ENCODE data around the gene TRIM32. TPM values are rescaled to one million over a fixed set of nuclear protein-coding genes. Genes with fewer than 3 reads are reported as not detected.
A peak's percentile ranks its signal among the peaks of the same experiment; 100 is the strongest.

TRIM32 gene
- total RNA-seq, 4 donors from 2014 or later, result 12.6 to 25.8 (median 24.3) TPM

DNA sequence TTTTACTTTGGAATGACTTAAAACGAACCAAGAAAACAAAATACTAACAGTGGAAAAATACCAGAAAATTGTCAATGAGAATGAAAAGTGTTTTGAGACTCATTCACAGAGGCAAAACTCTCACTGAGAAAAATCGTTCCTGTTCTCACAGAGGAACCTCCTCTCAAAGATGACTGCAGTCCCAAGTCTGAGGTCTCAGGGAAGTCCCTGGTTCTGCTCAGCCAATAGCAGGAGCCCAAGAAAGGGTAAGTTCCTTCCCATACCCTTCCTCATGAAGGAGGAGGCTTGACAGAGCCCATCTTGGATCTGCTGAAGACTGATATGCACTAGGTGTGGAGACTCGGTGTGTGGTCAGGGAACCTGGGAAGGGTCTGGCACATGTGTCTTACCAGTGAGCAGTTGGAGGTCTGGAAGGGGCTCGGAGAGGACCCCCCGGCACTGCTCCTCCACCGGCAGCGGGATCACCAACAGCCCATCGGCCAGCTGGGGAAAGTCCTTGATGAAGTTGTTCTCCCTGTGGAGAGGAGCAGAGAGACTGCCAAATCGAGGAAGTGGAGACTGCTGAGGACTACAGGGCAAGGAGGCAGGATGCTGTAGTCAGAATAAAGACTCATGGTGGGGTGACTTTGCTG is 46.0 kb downstream of the TRIM32 start:
- intact Hi-C loops (cut with DNase I; ENCODE audit: low total_unique reads), result no loop called here
- Histone ChIP-seq H3K4me3 (no peak overlapping the region), H3K9me3 (no peaks in the 10 kb centered on the region), H3K27ac (no peak overlapping the region), H3K36me3 (no peaks in the 10 kb centered on the region), H3K4me1 (no peaks in the 10 kb centered on the region), H3K27me3 (no peaks in the 10 kb centered on the region)
- ATAC-seq, result no peak
- no peak for DNase-seq
- TF ChIP-seq POLR2A (IDR thresholded peaks at IDR 0.05), result no peak
- TF ChIP-seq, protein P1, sequence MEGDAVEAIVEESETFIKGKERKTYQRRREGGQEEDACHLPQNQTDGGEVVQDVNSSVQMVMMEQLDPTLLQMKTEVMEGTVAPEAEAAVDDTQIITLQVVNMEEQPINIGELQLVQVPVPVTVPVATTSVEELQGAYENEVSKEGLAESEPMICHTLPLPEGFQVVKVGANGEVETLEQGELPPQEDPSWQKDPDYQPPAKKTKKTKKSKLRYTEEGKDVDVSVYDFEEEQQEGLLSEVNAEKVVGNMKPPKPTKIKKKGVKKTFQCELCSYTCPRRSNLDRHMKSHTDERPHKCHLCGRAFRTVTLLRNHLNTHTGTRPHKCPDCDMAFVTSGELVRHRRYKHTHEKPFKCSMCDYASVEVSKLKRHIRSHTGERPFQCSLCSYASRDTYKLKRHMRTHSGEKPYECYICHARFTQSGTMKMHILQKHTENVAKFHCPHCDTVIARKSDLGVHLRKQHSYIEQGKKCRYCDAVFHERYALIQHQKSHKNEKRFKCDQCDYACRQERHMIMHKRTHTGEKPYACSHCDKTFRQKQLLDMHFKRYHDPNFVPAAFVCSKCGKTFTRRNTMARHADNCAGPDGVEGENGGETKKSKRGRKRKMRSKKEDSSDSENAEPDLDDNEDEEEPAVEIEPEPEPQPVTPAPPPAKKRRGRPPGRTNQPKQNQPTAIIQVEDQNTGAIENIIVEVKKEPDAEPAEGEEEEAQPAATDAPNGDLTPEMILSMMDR (IDR thresholded peaks at IDR 0.05 in 4 of 5, conservative IDR thresholded peaks at IDR 0.05 in 1 of 5), result no peak
- in situ Hi-C loops (cut with MboI; ENCODE audit: low sequenced_read_pairs in 4 of 4), result loop anchor here in 1 of 4 donors (10.0 kb wide), 1 partner anchor 122 kb away; no protein-coding TSS in a partner anchor

DNA sequence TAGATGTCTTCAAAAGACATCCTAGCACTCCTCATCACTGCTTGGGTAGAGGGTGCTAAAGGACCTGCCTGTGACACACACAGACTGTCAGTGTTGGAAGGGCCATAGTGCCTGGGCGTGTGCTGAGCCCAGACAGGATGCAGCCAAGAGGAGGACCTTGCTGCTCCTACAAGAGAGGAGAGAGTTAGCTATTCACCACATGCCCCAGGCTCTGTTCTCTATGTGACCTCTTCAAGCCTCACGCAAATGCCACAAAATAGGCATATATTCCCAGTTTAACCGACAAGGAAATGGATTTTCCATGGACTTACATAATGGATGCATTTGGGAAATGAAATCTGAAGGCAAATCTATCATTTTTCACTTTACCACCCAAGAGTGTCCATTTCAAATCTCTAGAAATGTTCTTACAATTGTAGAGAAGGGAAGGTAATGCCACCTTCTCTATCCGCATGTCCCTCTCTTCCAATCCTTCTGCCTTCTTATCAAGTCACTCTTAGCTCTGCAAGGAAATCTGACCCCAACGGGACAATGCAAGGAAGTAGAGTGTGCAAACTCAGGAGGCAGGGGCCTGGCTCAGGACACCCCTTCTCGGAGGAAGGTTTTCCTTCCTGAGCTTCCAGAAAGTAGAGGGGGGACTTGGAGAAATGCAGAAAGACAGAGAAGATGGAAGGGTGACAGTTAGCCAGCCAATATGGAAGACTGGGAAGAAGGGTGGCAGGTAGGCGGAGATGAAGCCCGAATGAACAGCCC is 49.5 kb downstream of the TRIM32 start:
- Histone ChIP-seq H3K36me3 (no peaks in the 10 kb centered on the region), H3K27me3 (no peaks in the 10 kb centered on the region), H3K4me1 (no peaks in the 10 kb centered on the region), H3K9me3 (no peaks in the 10 kb centered on the region), H3K4me3 (peak overlapping the region in 2 of 4 donors; percentile 7 to 28), H3K27ac (no peak overlapping the region)
- intact Hi-C loops (cut with DNase I; ENCODE audit: low total_unique reads), result no loop called here
- in situ Hi-C loops (cut with MboI; ENCODE audit: low sequenced_read_pairs in 4 of 4), result loop anchor here in 2 of 4 donors (5.0 to 10.0 kb wide), 2 partner anchors 118 to 121 kb away; no protein-coding TSS in a partner anchor
- TF ChIP-seq, protein P1 (IDR thresholded peaks at IDR 0.05 in 4 of 5, conservative IDR thresholded peaks at IDR 0.05 in 1 of 5), result no peak
- TF ChIP-seq POLR2A (IDR thresholded peaks at IDR 0.05), result no peak
- ATAC-seq (no peak), DNase-seq (no peak)

DNA sequence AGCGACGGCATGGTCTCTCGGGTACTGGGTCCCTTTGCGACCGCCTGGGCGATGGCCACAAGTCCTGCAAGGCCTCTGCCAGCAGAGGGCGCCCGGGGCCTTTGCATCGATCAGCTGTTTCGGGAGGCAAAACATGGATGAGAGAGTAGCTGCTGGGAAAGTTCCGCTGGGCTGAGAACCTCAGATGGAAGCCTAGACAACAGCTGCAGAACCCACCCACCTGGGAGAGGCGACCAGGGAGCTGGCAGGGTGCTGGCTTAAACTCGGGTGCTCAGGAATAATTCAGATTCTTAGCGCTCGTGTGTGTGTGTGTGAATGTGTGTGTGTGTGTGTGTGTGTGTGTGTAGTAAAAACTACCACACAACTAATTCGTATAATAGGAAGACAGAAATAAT is 50.0 kb downstream of the TRIM32 start:
- TF ChIP-seq, protein P1 (IDR thresholded peaks at IDR 0.05 in 4 of 5, conservative IDR thresholded peaks at IDR 0.05 in 1 of 5), result peak; percentile 64 to 88 (median 71)
- TF ChIP-seq POLR2A (IDR thresholded peaks at IDR 0.05), result no peak
- H3K27ac ChIP-seq, result no peak overlapping the region
- H3K36me3 ChIP-seq, result no peaks in the 10 kb centered on the region
- H3K4me3 ChIP-seq, result peak overlapping the region in 3 of 4 donors; percentile 7 to 37 (median 28)
- H3K27me3 ChIP-seq, result no peaks in the 10 kb centered on the region
- no peaks in the 10 kb centered on the region for H3K4me1 ChIP-seq
- intact Hi-C loops (cut with DNase I; ENCODE audit: low total_unique reads) (no loop called here), in situ Hi-C loops (cut with MboI; ENCODE audit: low sequenced_read_pairs in 4 of 4) (loop anchor here in 2 of 4 donors (5.0 to 10.0 kb wide), 2 partner anchors 118 to 120 kb away; no protein-coding TSS in a partner anchor)
- ATAC-seq (peak; percentile 30 to 69), DNase-seq (peak; percentile 36 to 55)
- no peaks in the 10 kb centered on the region for H3K9me3 ChIP-seq

DNA sequence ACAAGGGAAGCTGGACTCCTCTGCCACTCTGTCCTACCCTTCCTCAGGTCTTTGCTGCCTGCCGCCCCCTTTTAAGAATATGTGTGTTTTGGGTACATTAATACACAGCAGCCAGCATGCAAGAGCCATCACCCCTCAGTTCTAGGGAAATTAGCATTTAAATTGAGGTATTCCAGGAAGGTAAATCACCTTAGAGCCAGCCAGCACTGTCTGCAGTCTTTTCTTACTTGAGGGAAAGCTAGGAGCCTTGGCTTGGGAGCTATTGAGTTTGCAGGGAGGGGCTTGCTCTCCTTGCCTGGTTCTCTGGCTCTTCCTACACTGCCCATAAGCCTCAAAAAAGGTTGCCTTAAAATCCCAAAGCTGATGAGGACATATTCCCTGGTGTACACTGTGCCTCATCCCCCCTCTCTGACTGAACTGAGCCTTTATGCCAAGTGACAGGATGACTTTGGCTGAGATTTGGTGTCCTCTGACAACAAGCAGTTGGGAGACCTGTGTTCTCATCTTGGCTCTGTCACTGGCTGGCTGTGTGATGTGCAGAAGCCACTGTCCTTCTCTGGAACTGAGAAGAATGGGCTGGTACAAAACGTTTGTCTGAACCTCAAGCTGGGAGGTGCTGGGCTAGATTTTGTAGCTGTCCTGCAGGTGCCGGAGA is 54.1 kb downstream of the TRIM32 start:
- DNase-seq (no peak), ATAC-seq (no peak)
- H3K4me1 ChIP-seq, result no peaks in the 10 kb centered on the region
- H3K9me3 ChIP-seq, result no peaks in the 10 kb centered on the region
- H3K27me3 ChIP-seq, result no peaks in the 10 kb centered on the region
- no peak overlapping the region for H3K4me3 ChIP-seq
- intact Hi-C loops (cut with DNase I; ENCODE audit: low total_unique reads), result no loop called here
- H3K36me3 ChIP-seq, result no peaks in the 10 kb centered on the region
- H3K27ac ChIP-seq, result no peak overlapping the region
- TF ChIP-seq, protein P1 (IDR thresholded peaks at IDR 0.05 in 4 of 5, conservative IDR thresholded peaks at IDR 0.05 in 1 of 5), result no peak
- no peak for TF ChIP-seq POLR2A (IDR thresholded peaks at IDR 0.05)
- in situ Hi-C loops (cut with MboI; ENCODE audit: low sequenced_read_pairs in 4 of 4), result loop anchor here in 1 of 4 donors (10.0 kb wide), 1 partner anchor 114 kb away; no protein-coding TSS in a partner anchor
